HG03159 (cell line): ENCODE measurements around the gene KMT2B.

Source experiments
- ATAC-seq: cut with Tn5 transposase; IDR thresholded peaks from one replicate; pipeline ENCODE4 v1.9.1; 2021; ENCODE audit warnings: mild to moderate bottlenecking, moderate library complexity; ENCODE audit not compliant: unreplicated experiment

KMT2B gene

DNA sequence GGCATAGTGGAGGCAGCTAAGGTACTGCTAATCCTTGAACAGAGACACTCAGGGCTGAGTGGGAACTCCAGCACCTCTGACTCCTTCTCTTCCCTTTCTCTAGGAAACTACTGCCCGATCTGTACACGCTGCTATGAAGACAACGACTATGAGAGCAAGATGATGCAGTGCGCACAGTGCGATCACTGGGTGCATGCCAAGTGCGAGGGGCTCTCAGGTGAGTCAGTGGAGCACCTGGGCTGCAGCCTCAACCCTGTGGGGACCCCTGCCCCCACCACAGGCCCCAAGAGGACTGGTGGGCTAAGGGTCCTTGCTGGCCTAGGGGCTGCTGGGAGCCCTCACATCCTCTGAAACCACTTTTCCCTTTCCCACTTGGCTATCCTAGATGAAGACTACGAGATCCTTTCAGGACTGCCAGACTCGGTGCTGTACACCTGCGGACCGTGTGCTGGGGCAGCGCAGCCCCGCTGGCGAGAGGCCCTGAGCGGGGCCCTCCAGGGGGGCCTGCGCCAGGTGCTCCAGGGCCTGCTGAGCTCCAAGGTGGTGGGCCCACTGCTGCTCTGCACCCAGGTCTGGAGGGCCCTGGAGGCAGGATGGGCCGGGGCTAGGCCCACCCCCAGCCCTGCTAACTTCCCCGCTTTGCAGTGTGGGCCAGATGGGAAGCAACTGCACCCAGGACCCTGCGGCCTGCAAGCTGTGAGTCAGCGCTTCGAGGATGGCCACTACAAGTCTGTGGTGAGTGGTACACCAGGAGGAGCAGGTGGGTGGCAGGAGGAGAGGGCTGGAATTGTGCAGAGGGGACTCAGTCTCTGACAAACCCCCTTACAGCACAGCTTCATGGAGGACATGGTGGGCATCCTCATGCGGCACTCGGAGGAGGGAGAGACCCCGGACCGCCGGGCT is 9.5 kb downstream of the KMT2B start:
- ATAC-seq: no peak

DNA sequence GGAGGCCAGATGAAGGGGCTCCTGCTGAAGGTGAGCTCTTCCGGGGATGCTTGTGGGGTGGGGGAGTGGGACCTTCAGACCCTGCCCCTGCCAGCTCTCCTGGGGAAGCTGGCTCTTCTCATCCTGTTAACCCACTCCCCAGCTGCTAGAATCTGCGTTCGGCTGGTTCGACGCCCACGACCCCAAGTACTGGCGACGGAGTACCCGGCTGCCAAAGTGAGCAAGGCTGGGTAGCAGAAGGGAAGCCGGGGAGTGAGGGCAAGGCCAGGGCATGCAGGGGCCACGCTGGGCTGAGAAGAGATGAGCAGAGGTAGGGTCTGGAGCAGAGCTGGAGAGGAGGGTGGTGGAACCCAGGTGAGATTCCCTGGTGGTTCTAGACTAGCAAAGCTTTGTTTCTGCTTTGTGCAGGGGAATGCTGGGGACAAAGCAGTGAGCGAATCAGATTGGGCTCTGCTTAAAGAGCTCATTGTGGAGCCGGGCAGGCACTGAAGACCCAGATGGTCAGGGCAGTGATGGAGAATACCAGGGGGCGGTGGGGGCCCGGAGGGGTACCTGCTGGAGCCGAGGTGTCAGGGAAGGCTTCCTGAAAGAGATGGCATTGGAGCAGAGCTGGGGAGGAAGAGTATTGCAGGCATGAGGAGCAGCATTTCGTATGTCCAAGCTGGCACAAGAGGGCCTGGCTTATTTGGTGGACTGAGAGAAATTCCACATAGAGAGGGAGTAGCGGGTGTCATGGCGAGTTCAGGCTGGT is 10.3 kb downstream of the KMT2B start:
- ATAC-seq: no peak

DNA sequence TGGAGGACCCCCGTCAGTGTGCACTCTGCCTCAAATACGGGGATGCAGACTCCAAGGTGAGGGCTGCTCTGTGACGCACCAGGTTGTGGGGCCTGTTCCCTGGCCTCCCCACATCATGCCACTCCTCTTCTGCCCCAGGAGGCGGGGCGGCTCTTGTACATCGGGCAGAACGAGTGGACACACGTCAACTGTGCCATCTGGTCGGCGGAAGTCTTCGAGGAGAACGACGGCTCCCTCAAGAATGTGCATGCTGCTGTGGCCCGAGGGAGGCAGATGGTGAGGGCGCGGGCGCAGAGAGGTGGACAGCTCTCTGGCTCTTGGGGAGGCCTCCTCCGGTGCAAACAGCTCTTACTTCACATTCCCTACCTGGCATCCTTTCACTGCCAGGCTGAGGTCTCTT is 11.2 kb downstream of the KMT2B start:
- no peak for ATAC-seq

DNA sequence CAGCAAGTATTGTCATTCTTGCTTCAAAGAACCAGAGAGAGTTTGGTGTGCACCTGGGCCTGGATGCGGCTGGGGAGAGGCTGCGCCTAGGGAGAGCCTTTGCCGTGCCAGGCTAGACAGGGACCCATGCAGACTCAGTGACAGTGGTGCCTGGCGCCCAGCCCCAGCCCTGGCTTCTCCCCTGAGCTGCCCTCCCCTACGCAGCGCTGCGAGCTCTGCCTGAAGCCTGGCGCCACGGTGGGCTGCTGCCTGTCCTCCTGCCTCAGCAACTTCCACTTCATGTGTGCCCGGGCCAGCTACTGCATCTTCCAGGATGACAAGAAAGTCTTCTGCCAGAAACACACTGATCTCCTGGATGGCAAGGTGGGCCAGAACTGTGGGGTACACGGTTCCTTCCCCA is 12.0 kb downstream of the KMT2B start:
- no peak for ATAC-seq

DNA sequence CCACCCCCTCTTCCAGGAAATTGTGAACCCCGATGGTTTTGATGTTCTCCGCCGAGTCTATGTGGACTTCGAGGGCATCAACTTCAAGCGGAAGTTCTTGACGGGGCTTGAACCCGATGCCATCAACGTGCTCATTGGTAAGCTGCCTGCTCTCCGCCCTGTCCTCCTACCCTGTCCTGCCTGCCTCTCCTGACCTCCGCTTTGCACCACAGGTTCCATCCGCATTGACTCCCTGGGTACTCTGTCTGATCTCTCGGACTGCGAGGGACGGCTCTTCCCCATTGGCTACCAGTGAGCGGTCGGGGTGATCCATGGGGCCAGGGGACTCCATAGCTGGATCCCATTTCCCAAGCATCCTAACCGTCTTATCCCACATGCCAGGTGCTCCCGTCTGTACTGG is 12.5 kb downstream of the KMT2B start:
- no peak for ATAC-seq

DNA sequence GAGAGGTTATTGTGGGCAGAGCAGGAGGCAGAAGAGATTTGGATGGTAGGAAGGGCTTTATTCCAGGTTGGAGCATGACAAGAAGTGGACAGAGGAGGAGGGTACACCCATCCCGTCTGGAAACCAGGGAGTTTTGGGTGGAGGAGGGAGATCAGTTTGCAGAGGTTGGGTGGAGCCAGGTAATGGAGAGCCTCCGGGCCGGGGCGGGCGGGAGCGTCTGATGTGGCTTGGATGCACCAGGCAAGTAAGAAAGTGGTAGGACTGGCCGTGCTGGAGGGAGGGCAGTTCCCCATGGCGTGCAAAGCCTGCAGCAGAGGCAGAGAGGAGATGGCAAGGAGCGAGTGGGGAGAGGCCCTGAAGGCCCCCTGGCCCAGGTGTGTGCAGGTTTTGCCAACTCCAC is 13.6 kb downstream of the KMT2B start:
- ATAC-seq: no peak

DNA sequence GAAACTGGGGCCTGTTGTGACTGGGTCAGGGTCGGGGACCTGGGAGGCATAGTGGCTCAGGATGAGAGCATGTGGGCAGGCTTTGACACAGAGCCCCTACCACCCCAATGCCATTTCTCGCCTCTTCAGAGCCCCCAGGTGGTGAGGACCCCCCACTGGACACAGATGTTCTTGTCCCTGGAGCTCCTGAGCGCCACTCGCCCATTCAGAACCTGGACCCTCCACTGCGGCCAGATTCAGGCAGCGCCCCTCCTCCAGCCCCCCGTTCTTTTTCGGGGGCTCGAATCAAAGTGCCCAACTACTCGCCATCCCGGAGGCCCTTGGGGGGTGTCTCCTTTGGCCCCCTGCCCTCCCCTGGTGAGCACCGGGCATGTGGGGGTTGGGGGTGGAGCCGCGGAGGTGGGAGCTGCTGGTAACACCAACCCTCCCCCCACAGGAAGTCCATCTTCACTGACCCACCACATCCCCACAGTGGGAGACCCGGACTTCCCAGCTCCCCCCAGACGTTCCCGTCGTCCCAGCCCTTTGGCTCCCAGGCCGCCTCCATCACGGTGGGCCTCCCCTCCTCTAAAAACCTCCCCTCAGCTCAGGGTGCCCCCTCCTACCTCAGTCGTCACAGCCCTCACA is 14.1 kb downstream of the KMT2B start:
- ATAC-seq: no peak

DNA sequence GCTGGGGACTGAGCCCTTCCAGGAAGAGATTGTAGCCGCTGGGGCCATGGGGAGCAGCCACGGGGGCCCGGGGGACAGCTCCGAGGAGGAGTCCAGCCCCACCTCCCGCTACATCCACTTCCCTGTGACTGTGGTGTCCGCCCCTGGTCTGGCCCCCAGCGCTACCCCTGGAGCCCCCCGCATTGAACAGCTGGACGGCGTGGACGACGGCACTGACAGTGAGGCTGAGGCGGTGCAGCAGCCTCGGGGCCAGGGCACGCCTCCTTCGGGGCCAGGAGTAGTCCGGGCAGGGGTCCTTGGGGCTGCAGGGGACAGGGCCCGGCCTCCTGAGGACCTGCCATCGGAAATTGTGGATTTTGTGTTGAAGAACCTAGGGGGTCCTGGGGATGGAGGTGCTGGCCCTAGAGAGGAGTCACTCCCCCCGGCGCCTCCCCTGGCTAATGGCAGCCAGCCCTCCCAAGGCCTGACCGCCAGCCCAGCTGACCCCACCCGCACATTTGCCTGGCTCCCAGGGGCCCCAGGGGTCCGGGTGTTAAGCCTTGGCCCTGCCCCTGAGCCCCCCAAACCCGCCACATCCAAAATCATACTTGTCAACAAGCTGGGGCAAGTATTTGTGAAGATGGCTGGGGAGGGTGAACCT is 14.9 kb downstream of the KMT2B start:
- no peak for ATAC-seq

DNA sequence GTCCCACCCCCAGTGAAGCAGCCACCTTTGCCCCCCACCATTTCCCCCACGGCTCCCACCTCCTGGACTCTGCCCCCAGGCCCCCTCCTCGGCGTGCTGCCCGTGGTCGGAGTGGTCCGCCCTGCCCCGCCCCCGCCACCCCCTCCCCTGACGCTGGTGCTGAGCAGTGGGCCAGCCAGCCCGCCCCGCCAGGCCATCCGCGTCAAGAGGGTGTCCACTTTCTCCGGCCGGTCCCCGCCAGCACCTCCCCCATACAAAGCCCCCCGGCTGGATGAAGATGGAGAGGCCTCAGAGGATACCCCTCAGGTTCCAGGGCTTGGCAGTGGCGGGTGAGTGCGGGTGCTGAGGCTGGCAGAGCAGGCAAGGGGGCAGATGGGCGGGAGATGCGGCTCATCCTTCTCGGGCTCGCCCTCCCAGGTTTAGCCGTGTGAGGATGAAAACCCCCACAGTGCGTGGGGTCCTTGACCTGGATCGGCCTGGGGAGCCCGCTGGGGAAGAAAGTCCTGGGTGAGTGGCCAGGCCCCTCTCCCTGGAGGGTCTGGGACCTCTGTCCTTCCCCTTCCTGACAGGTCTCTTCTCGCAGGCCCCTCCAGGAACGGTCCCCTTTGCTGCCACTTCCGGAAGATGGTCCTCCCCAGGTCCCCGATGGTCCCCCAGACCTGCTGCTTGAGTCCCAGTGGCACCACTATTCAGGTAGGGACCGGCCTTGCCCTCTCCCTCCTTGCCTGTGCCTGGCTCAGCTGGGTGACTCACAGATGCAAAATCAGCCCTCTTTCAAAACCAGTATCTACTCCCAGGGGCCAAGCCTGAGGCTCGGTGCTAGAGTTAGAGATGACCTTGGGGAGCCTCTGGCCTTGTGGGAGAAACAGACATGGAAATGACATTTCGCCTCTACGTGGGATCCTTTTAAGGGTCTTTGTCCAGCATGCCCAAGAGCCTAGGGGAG is 15.7 kb downstream of the KMT2B start:
- ATAC-seq: no peak

DNA sequence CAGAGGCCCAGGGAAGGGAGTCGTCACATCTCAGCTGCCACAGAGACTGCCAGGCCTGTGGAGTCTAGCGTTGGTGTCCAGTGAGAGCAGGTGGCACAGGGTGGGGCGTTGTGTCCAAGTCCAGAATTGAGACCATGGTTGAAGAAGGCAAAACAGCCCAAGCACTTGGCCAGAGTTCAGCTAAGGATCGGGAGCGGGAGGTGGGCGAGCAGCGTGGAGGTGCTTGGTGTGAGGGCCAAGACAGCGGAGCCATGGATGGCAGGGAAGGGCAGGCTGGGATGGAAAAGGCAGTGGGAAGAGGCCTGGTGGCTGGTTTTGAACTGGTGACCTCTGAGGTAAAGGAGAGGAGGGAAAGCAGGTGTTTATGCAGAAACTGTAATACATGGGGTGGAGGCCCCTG is 16.5 kb downstream of the KMT2B start:
- ATAC-seq: no peak

DNA sequence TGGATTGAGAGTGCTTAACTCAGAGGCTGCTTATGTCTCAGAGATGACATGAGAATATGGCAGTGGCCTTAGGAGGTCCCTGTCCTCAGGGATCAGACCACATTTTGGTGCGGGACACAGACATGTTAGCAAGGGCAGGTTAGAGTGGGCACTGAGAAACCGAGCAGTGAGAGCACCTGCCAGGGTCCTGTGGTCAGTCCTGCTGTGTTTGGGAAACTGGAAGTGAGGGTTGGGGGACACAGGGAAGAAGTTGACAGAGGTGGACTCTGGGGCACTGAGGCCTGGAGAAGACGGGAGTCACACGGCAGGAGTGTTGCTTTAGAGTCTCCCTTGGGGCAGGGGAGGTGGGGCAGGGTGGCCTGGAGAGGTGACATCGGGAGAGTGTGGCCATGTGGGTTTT is 17.1 kb downstream of the KMT2B start:
- ATAC-seq: no peak

DNA sequence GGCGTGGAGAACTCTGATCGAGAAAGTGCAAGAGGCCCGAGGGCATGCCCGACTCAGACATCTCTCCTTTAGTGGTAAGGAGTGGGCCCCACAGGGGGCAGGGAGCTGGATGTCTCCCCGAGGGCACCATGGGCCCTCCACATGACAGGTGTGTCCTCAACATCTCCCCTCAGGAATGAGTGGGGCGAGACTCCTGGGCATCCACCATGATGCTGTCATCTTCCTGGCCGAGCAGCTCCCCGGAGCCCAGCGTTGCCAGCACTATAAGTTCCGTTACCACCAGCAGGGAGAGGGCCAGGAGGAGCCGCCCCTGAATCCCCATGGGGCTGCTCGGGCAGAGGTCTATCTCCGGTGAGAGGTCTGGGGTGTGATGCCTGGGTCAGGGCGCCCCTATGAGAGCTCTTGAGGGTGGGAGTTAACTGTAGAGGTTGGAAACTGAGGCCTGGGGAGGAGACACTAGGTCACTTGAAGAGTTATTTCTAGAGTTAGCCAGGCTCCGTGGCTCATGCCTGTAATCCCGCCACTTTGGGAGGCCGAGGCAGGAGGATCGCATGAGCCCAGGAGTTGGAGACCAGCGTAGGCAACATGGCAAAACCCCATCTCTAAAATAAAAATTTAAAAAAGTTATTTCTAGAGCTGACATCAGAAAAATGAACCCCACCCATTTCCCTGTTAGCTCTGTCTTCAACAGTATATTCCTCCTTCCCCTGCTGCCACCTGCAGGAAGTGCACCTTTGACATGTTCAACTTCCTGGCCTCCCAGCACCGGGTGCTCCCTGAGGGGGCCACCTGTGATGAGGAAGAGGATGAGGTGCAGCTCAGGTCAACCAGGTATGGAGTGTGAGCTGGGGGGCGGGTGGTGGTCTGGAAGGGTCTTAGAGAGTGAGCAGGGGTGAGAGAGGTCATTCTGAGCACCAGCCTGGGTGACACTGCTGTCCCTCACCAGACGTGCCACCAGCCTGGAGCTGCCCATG is 19.4 kb downstream of the KMT2B start:
- no peak for ATAC-seq

DNA sequence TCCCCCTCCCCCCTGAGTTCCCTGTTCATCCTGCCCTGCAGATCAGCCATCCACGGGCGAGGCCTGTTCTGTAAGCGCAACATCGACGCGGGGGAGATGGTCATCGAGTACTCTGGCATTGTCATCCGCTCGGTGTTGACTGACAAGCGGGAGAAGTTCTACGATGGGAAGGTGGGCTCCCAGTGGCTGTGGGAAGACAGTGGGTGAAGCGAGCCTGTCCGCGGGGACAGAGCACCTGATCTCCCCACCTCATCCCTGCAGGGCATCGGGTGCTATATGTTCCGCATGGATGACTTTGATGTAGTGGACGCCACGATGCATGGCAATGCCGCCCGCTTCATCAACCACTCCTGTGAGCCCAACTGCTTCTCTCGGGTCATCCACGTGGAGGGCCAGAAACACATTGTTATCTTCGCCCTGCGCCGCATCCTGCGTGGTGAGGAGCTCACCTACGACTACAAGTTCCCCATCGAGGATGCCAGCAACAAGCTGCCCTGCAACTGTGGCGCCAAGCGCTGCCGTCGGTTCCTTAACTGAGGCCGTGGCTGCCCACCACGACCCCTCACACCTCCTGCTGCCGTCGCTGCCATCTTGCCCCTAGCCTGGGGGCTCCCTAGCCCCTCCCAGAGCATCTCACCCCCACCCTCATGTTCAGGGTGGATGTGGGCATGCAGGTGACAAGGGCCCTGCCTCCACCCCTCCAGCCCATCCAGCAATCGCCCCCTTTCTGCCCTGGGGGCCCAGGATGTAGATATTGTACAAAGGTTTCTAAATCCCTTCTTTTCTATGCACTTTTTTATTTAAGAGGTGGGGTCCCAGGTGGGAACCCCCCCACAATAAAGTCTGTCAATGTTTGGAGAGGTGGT is 20.5 kb downstream of the KMT2B start:
- ATAC-seq: no peak

DNA sequence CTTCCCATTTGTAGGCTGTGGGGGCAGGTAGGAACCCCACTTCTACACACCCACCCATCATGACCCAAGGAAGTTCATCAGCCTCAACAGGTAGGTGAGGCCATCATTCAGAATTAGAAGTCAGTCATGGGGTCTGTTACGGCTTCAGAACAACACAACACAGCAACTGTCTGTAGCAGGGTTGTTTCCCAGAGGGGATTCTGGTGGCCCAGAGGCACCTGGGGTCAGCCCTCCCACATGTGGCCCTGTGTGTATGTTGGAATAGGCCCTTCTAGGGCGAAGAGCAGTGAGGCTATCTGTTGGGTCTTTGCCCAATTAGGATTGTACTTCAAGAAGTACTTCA is 21.1 kb downstream of the KMT2B start:
- ATAC-seq: no peak

DNA sequence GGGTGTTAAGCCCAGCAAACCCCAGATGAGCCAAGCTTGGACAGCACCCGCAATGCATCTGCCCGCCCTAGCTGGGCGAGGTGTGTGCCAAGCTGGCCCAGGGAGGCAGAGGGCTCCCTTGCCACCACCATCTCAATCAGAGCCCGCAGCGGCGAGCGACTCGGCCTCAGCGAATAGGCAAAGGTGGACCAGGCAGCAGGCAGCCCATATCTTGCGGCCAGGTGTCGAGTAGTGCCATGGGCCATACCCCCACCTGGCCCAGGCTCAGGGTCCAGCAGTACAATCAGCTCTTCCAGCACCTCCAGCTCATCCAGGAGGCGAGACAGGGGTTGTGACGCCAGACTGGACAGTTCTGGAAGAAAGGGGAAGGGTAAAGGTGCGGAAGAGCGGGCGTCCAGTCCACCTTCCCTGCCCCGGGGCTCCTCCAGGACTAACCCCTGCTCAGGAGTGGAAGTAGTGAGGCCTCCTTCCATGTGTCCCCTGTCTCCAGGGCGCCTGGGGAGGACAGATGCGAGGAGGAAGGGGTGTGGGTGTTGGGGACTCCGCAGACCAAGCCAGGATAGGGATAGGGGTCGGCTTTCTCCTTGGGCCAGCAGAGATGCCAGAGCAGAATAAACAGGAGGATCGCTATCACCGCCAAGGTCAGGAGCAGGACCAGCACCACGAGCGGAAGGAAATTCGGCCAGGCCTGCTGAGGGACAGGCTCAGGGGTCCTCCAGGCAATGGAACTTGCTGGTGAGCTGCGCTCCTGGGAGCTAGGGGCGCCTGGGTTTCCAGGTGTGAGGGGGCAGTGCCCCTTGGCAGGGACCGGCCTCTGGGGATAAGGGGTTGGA is 21.7 kb downstream of the KMT2B start:
- no peak for ATAC-seq

DNA sequence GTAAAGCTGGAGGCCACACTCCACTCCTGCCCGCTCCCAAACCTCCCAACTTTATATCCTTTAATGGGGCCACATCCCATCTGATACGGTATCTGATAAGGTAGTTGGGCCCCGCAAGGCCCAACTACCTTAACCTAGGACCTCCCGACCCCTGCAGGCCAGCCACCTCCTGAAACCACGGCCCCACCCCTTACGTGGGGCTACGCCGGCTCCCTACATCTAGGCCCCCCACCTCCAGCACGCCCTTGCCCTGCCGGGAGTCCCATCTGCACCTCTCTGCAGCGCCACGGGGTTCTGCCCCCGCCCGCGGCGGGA is 22.3 kb downstream of the KMT2B start:
- peak; percentile 3 for ATAC-seq

DNA sequence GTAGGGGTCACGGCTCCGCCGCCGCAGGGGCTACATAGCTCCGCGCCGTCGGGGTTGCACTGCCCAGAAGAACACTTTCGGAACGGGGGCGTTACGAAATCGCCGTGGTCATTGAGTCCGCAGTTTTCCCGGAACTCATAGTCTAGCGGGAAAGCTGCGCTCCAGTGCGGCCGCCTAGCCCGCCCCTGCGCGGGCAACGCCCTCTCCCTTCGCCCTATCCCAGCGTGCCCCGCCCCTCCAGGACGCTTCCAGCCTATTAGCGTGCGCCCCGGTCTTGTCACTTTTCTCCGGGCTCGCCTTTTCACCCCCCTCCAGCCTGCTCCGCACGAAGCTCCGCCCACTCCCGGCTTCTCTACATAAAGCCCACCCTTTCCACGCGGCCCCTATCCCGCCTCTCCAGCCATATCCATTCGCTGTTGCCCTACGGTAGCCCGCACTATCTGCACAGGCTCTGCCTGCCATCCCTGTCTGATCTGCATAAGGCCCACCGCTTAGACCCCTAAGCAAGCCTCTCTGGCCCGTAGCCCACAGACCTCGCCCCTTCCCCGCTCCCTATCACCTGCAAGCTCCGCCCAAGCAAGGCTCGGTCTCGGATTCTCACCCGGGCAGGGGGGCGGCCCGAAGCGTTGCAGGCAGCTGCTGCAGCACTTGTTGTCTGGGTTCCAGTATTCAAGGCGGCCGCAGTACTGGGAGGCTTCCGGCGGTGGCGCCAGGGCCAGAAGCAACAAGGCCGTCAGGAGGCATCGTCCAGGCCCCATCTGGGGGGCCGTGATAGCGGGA is 22.8 kb downstream of the KMT2B start:
- peak; percentile 58 for ATAC-seq
